ENCODE results near the gene NUP160.
"Not testable (repeated sequence)": the region's sequence is repeated elsewhere in the genome, so short reads cannot be mapped to it uniquely, and the experiment has no call there.

NUP160 gene

DNA sequence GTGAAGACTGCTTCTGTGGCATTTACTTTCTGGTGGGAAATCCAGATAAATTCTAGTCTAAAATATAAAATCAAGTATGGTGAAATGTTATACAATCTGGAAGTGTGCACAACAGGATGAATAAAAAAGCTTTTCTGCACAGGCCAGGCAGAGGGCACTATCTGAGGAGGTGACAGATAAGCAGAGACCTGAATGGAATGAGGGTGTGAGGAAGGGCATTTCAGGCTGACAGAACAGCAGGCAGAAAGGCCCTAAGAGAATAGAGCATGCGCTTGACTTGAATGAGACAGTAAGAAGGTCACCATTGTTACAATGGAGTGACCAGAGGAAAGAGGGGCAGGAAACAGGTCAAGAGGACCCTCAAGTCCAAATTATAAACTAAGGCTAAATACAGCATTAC is 47.4 kb downstream of the NUP160 start:
- DNase-seq (ENCODE audit: low read depth in 1 of 2, low spot score in 1 of 2), result no peak
- TF ChIP-seq SPI1 (IDR thresholded peaks at IDR 0.05; ENCODE audit: borderline replicate concordance, low read depth), result no peak
- TF ChIP-seq GABPA (IDR thresholded peaks at IDR 0.05; ENCODE audit: low read depth), result no peak
- TF ChIP-seq POLR2AphosphoS5 (IDR thresholded peaks at IDR 0.05; ENCODE audit: low read depth), result no peak
- TF ChIP-seq, protein P1, sequence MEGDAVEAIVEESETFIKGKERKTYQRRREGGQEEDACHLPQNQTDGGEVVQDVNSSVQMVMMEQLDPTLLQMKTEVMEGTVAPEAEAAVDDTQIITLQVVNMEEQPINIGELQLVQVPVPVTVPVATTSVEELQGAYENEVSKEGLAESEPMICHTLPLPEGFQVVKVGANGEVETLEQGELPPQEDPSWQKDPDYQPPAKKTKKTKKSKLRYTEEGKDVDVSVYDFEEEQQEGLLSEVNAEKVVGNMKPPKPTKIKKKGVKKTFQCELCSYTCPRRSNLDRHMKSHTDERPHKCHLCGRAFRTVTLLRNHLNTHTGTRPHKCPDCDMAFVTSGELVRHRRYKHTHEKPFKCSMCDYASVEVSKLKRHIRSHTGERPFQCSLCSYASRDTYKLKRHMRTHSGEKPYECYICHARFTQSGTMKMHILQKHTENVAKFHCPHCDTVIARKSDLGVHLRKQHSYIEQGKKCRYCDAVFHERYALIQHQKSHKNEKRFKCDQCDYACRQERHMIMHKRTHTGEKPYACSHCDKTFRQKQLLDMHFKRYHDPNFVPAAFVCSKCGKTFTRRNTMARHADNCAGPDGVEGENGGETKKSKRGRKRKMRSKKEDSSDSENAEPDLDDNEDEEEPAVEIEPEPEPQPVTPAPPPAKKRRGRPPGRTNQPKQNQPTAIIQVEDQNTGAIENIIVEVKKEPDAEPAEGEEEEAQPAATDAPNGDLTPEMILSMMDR (IDR thresholded peaks at IDR 0.05; ENCODE audit: insufficient read depth, low read length), result no peak
- TF ChIP-seq, protein P2, sequence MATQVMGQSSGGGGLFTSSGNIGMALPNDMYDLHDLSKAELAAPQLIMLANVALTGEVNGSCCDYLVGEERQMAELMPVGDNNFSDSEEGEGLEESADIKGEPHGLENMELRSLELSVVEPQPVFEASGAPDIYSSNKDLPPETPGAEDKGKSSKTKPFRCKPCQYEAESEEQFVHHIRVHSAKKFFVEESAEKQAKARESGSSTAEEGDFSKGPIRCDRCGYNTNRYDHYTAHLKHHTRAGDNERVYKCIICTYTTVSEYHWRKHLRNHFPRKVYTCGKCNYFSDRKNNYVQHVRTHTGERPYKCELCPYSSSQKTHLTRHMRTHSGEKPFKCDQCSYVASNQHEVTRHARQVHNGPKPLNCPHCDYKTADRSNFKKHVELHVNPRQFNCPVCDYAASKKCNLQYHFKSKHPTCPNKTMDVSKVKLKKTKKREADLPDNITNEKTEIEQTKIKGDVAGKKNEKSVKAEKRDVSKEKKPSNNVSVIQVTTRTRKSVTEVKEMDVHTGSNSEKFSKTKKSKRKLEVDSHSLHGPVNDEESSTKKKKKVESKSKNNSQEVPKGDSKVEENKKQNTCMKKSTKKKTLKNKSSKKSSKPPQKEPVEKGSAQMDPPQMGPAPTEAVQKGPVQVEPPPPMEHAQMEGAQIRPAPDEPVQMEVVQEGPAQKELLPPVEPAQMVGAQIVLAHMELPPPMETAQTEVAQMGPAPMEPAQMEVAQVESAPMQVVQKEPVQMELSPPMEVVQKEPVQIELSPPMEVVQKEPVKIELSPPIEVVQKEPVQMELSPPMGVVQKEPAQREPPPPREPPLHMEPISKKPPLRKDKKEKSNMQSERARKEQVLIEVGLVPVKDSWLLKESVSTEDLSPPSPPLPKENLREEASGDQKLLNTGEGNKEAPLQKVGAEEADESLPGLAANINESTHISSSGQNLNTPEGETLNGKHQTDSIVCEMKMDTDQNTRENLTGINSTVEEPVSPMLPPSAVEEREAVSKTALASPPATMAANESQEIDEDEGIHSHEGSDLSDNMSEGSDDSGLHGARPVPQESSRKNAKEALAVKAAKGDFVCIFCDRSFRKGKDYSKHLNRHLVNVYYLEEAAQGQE (IDR thresholded peaks at IDR 0.05; ENCODE audit: insufficient replicate concordance, low read depth), result no peak
- Histone ChIP-seq H3K4me3 (replicated peaks; ENCODE audit: insufficient read depth, low read length) (no peak overlapping the region), H3K27me3 (ENCODE audit: insufficient read depth, poor library complexity, severe bottlenecking) (no peaks in the 10 kb centered on the region), H3K27ac (replicated peaks) (no peak overlapping the region)

GRCh38 chr11:47797633-47798032 is 50.5 kb downstream of the NUP160 start:
- H3K27ac ChIP-seq (replicated peaks), result no peak overlapping the region
- TF ChIP-seq, protein P2 (IDR thresholded peaks at IDR 0.05; ENCODE audit: insufficient replicate concordance, low read depth), result no peak
- TF ChIP-seq SPI1 (IDR thresholded peaks at IDR 0.05; ENCODE audit: borderline replicate concordance, low read depth), result no peak
- TF ChIP-seq, protein P1 (IDR thresholded peaks at IDR 0.05; ENCODE audit: insufficient read depth, low read length), result no peak
- H3K4me3 ChIP-seq (replicated peaks; ENCODE audit: insufficient read depth, low read length), result no peak overlapping the region
- no peaks in the 10 kb centered on the region for H3K27me3 ChIP-seq (ENCODE audit: insufficient read depth, poor library complexity, severe bottlenecking)
- peak; percentile 16 to 75 for DNase-seq (ENCODE audit: low read depth in 1 of 2, low spot score in 1 of 2)

- no peaks in the 10 kb centered on the region for H3K27me3 ChIP-seq (ENCODE audit: insufficient read depth, poor library complexity, severe bottlenecking)
- no peak overlapping the region for H3K27ac ChIP-seq (replicated peaks)
- TF ChIP-seq GABPA (IDR thresholded peaks at IDR 0.05; ENCODE audit: low read depth), result no peak
- no peak for TF ChIP-seq POLR2AphosphoS5 (IDR thresholded peaks at IDR 0.05; ENCODE audit: low read depth)
- TF ChIP-seq, protein P2 (IDR thresholded peaks at IDR 0.05; ENCODE audit: insufficient replicate concordance, low read depth), result no peak
- TF ChIP-seq, protein P1 (IDR thresholded peaks at IDR 0.05; ENCODE audit: insufficient read depth, low read length), result no peak
- TF ChIP-seq SPI1 (IDR thresholded peaks at IDR 0.05; ENCODE audit: borderline replicate concordance, low read depth), result no peak
- no peak overlapping the region for H3K4me3 ChIP-seq (replicated peaks; ENCODE audit: insufficient read depth, low read length)
- DNase-seq (ENCODE audit: low read depth in 1 of 2, low spot score in 1 of 2), result no peak
These were observed 56.2 kb downstream of the NUP160 start for GRCh38 chr11:47791774-47792430.

DNA sequence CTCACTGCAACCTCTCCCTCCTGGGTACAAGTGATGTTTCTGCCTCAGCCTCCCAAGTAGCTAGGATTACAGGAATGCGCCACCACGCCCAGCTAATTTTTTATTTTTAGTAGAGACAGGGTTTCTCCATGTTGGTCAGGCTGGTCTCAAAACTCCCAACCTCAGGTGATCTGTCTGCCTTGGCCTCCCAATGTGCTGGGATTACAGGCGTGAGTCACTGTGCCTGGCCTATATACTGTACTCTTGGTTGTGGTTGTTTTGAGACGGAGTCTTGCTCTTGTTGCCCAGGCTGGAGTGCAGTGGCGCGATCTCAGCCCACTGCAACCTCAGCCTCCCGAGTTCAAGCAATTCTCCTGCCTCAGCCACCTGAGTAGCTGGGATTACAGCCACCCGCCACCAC is 58.1 kb downstream of the NUP160 start:
- H3K4me3 ChIP-seq (replicated peaks; ENCODE audit: insufficient read depth, low read length); DNase-seq (ENCODE audit: low read depth in 1 of 2, low spot score in 1 of 2); H3K27me3 ChIP-seq (ENCODE audit: insufficient read depth, poor library complexity, severe bottlenecking); H3K27ac ChIP-seq (replicated peaks): not testable (repeated sequence)

Measured in HL-60 (cell line).